Measurements from ENCODE around the gene PSMD8.
"Not testable (repeated sequence)": the region's sequence is repeated elsewhere in the genome, so short reads cannot be mapped to it uniquely, and the experiment has no call there.

PSMD8 gene

DNA sequence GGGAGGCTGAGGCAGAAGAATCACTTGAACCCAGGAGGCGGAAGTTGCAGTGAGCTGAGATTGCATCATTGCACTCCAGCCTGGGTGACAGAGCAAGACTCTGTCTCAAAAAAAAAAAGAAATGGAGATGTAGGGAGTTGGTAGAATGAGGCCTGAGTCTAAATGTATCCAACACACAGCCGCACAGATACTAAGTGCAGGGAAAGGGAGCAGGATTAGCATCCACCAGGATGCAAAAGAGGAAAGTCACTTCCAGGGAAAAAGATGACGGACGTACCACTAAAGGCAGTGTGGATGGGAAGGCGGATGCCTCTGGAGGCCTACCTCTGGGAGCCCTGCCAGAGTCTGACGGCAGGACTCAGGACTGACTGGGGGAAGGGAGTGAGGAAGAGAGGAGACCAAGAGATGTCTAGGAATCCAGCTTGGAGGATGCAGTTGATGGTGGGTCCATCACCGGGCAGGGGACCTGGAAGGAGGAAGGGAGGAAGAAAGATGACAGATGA, 35.3 kb downstream of the PSMD8 start:
- peak in 1 of 56 donors; percentile 16 for DNase-seq

DNA sequence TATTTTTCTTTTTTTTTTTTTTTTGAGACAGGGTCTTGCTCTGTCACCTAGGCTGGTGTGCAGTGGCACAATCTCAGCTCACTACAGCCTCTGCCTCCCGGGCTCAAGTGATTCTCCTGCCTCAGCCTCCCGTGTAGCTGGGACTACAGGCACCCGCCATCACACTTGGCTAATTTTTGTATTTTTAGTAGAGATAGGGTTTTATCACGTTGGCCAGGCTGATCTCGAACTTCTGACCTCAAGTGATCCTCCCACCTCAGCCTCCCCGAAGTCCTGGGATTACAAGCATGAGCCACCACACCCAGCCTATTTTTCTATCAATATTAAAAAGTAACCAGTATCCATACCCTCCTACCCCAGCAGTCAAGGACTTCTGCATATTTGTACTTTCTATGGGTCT, 36.0 kb downstream of the PSMD8 start:
- not testable (repeated sequence) for DNase-seq

DNA sequence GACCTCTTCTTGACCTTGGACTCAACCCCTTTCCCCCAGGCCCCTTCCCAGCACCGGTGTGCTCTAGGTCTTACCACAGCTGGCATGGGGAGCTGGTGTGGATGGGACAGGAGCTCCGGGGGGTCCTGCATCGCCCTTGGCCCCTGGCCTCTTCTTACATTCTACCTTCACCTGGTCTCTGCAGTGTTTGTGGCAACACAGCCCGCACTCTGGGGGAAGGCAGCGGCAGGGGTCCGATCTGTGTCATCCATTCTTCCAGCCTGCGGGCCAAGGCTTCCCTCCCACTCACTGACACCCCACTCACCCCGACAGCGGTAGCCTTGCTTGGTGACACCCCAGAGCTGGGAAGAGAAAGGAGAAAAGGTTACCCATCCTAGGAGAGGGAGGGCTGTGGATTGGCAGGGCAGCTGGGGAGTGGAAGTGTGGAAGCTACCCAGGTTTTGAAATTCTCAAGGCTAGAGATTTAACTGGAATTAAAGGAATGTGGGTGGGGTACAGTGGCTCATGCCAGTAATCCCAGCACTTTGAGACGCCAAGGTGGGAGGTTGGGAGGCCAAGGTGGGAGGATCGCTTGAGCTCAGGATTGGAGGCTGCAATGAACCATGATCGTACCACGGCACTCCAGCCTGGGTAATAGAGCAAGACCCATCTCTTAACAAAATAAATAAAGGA, 36.8 kb downstream of the PSMD8 start:
- DNase-seq, result no peak

DNA sequence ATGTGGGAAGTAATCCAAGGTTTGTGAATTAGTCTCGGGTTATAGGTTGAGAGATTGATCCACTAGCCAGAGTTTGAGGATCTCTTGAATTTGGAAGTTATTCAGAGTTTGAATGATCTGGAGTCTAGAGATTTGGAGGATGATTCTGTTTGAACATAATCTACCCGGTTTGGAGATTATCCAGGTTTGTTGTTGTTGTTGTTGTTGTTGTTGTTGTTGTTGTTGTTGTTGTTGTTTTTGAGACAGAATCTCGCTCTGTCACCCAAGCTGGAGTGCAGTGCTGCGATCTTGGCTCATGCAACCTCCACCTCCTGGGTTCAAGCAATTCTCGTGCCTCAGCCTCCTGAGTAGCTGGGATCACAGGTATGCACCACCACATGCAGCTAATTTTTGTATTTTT, 37.5 kb downstream of the PSMD8 start:
- not testable (repeated sequence) for DNase-seq

DNA sequence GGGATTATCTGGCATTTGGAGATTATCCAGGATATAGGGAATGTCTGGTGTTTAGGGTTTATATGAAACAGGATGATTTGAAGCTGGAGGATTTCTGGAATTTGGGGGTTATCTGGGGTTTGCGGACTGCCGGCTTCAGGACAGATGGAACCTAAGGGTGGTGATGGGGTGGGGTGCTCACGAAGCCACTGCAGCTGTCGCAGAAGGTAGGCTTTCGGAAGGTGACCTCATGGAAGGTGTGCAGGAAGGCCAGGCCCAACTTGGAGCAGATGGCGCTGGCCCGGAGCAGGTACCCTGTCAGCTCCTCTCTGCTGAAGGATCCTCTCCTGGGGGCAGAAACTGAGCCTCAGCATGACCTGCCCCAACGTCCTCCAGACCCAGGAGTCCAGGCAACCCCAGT, 38.1 kb downstream of the PSMD8 start:
- DNase-seq, result no peak

DNA sequence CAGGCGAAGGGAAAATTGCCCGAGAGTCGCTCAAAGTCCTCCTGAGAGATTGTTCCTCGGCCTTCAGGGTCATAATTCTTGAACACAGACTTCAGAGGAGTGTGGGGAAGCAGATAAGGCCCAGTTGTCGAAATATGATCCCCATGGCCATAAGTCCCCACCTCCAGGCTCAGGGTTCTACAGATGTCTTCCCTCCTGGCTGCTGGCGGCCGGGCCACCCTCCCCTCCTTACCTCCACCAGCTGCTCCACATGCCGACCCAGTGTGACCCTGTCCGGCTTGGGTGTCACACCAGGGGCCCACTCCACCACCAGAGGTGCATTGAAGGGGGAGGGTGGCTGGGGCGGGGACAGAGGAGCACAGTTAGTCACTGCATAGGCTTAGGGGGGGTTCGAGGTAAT, 38.6 kb downstream of the PSMD8 start:
- no peak for DNase-seq

DNA sequence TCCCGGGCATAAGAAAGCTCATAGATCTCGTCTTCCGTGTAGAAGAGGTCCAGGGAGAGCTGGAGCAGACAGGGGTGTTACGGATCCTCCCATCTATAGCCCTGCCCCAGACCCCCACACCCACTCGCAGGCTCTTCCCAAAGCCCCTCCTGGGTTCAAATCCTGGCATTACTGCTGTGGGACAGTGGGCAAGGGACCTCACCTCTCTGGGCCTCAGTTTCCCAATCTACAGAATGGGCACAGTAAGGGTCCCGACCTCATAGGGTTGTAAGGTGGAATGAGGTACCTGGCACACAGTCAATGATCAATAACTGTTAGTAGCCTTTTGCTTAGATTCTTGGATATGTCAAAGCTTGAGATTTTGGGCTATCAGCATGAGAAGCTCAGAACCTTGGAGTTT, 39.0 kb downstream of the PSMD8 start:
- DNase-seq, result no peak

DNA sequence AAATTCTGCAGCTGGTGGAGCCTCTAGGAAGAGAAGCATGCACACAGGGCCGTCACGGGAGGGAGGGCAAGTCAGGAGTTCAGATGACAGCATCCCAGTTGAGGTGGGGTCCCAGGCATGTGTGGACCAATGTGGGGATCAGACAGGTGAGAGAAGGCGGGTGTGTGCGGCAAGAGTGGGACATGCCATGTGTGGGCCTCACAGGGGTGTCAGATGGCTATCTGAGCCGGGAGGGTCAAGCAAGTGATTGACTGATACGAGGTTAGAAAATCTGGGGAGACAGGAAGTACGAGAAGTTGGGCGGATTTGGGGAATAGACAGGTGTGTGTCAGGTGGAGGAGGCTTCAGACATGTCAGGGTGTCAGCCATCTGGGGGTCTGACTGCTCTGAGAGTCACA, 42.8 kb downstream of the PSMD8 start:
- DNase-seq, result no peak

DNA sequence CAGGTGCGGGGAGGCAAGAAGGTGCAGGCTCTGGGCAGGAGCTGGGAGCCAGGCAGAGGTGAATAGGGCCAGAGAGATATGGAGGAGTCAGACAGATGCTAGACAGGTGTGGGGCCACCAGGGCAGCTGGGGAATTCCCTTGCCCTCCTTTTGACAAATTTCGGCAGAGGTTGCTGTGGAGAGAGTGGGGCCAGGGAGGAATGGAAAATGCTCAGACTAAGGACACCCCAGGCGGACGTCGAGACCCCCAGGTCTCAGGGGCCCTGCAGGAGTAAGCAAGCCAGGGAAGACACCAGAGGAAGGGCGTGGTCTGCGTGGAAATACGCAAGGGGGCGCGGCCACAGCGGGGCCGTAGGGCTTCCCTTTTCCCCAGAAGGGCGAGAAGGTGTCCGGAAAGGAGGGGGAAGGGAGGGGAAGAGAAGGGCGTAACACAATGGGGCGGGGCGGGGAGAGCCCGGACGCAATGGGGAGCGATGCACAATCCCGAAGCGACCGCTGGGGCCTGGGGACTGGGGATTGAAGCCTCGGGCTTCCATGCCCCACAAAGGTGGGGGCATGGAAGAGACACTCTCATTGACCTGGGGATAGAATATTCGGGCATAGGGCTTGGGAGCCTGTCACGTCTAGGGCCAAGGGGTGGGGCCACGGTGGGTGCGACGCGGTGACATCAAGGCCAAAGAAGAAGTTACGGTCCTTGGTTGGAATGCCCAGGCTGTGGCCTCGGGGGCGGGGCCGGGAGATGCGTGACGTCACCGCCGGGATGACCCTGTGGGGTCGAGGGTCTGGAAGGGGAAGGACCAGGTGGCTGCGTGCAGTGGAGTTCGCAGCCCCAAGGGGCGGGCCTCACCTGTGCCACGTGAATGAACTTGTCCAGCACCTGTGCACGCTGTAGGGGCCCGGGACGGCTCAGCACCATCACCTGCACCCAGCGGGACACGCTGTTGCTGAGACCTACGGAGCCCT, 43.5 kb downstream of the PSMD8 start:
- DNase-seq, result peak in 10 of 56 donors; percentile 5 to 56 (median 10)

DNA sequence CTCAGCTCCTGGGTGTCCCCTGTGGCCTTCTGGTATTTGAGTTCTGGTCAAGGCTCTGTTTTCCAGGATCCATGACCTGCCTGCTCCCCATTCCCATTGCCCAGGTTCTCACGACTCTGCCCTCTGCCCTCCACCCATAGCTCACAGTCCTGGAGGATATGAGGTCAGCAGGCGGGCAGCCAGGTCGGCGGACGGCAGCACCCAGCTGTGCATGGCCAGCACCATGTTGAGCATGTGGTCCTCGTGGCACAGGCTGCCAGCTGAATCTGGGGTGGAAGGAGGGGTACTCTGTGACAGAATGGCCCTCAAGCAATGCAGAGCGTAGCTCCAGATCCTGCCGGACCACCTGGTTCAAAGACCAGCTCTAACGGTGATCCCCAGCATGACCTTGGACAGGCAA, 46.6 kb downstream of the PSMD8 start:
- DNase-seq, result no peak

DNA sequence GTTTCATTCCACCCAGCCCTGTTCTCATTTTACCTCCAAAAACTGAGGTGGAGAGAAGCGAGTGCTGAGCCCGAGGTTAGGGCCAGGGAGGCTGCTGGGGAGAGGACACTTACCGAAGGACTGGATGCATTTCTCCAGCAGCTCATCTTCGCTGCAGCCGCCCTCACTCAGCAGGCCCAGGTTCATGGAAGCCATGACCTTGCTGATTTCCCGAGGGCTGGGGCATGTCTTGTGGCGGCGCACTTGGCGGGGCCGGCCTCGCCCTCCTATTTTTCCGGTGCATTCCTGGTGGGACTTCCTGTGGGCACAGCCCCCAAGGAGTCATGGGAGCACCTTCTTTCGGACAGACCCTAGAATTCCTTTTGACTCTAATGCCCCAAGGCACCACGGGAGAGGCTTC, 47.5 kb downstream of the PSMD8 start:
- no peak for DNase-seq

DNA sequence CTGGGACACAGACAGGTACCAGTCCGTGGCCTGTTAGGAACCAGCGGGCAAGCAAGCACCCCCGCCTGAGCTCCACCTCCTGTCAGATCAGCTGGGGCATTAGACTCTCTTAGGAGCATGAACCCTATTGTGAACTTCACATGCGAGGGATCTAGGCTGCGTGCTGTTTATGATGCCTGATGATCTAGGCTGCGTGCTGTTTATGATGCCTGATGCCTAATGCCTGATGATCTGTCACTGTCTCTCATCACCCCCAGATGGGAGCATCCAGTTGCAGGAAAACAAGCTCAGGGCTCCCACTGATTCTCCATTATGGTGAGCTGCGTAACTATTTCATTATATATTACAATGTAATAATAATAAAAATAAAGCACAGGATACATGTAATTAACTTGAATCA, 48.1 kb downstream of the PSMD8 start:
- DNase-seq, result no peak

DNA sequence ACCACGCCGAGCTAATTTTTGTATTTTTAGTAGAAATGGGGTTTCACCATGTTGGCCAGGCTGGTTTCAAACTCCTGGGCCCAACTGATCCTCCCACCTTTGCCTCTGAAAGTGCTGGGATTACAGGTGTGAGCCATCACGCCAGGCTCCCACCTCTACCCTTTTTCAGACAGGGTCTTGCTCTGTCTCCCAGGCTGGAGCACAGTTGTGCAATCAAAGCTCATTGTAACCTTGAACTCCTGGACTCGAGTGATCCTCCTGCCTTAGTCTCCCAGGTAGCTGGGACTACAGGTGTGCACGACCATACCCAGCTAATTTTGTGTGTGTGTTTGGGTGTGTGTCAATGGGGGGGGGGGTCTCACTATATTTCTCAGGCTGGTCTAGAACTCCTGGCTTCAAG, 49.9 kb downstream of the PSMD8 start:
- DNase-seq, result no peak

DNA sequence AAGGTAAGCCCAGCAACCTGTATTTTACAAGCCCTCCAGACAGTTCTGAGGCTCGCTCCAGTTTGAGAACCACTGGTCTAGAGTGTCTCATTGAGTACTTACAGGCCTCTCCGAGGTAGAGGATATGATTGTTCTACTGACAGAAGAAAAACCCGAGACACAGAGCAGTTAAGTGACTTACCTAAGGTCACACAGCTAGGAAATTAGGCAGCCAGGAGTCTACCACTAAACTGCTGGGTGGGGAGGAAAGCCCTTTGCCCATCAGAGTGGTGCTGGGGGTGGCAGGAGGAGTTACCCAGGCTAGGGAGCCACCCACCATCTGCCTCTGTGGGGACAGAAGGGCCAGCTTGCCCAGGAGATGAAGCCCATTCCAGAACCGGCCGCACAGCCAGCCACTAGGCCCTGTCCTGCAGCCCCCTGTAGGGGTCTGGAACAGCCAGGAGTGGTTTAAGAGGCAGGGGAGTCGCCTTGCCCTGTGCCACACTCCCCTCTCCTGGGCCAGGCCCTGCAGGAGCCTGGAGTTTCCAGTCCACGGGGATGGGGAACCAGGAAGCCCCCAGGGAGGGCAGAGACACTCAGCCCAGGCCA, 50.9 kb downstream of the PSMD8 start:
- no peak for DNase-seq

DNA sequence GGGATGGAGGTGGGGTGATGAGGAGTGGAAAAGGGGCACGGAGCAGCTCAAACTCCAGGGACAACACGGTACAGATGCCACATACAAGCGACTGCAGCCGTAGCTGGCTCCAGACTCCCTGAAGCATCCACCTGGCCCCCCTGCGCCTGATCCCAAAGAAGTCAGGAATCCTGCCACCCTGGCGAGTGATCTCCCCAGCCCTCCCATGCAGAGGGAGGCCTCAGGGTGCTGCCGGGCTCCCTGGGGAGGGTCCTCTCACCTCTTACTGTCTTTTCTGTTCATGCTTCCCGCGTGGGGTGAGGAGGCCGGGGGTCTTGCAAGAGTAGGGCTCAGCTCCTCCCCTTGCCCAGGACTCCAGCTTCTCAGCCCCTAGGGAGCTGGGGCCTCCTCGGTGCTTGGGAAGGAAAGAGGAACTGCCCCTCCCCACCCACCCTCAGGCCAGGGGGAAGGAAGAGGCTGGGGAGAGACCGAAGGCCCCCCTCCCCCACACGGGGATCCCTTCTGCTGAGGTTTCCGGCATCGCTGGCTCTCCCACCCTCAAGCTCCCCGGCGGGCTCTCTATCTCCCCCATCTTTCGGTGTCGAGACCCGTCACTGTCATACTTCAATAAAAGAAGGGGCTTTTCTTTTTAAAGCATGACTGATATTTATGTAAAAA, 51.6 kb downstream of the PSMD8 start, which contains the start of gene RASGRP4:
Gene RASGRP4 (minus strand): TSS at position 410 of the 657 bp plus-strand sequence. CDS start 128 bp downstream, at position 282.
- DNase-seq, result peak in 11 of 56 donors; percentile 3 to 31 (median 18)

DNA sequence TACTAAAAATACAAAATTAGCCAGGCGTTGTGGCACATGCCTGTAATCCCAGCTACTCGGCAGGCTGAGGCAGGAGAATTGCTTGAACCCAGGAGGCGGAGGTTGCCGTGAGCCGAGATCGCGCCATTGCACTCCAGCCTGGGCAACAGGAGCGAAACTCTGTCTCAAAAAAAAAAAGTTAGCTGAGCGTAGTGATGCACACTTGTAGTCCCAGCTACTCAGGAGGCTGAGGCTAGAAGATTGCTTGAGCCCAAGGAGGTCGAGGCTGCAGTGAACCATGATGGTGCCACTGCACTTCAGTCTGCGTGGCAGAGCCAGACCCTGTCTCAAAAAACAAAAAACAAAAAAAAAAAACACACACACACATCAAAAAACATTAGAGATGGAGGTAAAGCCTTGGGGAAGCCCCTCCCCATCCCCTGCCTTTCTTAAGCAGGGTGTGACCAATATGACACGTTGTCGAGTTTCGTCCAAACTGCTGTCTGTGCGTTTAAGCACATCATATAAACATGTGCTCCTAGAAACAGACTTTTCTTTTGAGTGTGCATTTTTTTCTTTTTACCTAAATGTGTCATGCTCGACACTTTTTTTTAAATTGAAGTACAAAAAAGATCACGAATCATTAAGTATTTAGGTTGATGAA, 52.8 kb downstream of the PSMD8 start:
- DNase-seq, result not testable (repeated sequence)

DNA sequence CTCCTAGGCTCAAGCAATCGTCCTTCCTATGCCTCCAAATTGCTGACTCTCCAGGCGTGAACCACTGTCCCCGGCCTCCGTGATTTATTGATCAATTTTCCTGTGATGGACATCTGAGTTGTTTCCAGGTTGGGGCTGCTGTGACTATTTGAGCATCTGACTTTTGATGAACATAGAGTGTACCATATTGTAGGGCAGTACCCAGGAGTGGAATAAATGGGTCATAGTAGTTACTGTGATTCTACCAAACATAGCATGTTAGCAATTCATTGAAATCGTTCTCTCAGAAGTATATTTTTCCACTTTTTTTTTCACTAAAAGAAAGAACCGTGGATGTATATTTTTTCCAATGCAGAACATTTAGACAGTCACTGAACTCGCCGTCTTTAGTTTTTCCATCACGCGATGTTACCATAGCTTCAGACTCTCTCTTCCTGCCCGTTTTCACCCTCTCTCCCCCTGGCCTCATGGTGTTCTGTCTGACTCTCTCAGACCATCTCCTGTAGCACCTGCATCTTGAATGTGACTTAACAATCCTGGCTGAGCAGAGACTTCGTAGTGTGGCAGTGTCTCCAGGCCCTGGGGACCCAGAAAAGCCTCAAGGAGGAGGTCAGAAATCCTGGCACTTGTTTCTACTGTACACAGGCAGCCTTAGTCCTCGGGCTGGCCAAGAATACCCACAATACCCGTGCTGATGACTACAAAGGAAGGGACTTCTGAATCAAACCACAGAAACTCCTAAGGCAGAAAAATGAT, 54.9 kb downstream of the PSMD8 start:
- no peak for DNase-seq

DNA sequence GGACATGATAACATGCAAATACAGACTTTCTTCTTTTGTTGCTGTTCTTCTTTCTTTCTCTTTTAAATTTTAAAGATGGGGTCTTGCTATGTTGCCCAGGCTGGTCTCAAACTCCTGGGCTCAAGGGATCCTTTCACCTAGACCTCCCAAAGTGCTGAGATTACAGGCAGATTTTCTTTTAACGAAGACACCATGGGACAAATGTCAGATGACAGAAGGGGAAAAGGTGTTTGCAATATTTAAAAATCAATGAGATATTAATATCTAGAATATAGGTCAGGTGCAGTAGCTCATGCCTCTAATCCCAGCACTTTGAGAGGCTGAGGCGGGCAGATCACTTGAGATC, 55.4 kb downstream of the PSMD8 start:
- no peak for DNase-seq

DNA sequence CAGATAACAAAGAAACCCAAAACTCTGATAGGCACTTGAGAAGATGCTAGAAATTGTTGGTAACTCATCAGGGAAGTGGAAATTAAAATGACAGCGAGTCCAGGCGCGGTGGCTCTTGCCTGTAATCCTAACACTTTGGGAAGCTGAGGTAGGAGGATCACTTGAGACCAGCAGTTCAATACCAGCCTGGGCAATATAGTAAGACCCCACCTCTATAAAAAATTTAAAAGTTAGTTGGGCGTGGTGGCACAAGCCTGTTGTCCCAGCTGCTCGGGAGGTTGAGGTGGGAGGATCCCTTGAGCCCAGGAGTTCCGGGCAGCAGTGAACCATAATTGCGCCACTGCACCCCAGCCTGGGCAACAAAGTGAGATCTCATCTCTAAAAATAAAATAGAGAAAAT, 56.6 kb downstream of the PSMD8 start:
- DNase-seq, result no peak

DNA sequence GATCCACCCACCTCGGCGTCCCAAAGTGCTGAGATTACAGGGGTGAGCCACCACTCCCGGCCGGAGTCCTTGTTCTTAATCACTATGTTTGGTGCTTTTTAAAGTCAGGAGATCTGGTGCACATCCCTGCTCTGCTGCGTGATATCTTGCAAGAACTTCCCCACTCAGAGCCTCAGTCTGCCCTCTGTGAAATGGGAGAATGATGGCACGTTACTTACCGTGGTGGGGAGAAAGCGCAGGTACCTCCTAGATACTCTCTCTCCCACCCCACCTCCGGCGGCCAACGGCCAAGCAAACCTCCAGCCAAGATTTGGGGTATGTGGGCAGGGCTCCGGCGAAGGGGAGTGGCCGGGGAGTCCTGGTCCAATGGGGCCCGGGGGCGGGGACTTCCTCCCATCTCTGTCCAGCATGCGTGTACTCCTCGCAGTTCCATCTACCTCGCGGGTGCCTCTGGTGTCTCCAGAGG, 58.9 kb downstream of the PSMD8 start, which contains the start of gene RYR1:
Gene RYR1 (plus strand): TSS at position 424 of the 466 bp plus-strand sequence. CDS start 139 bp downstream, outside the sequence.
- peak in 45 of 56 donors; percentile 2 to 71 (median 25) for DNase-seq
